Epidermal melanocyte (primary cell): ENCODE results near the gene FHIT.

ENCODE experiments used
- DNase-seq: peaks from one replicate; pipeline ENCODE4 v3.0.0; 2011; ENCODE audit warnings: low spot score; ENCODE audit not compliant: insufficient read length

Gene FHIT

DNA sequence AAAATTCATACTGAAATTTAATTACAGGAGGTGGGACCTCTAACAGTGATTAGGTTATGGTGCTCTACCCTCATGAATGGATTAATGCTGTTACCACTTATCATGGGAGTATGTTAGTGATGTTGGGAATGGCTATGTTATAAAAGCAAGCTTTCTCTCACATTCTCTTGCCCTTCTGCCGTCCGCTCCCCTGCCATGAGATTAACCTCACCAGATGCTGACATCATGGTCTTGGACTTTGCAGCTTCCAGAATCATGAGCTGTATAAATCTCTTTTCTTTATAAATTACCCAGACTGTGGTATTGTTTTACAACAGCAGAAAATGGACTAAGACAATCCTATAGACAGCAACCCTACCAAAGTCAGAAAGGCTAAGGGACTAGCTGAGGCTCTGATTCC is 884.8 kb downstream of the FHIT start:
- DNase-seq, result no peak

DNA sequence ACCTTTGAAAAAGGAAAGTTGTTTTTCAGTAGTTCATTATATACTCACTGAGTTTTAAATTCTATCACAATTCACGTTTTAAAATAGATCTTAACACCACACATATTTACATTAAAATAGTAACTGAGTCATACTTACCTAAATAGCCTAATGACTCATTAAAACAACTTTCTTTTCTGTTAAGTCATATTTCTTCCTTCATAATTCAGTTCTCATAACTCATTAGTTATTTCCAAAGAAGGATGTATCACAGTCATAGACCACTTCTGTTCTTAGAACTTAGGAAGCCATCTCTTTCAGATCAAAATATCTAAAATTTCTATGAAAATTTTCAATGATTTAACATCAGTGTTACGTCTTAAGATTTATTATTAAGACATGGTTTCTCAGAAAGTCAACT is 885.9 kb downstream of the FHIT start:
- no peak for DNase-seq

DNA sequence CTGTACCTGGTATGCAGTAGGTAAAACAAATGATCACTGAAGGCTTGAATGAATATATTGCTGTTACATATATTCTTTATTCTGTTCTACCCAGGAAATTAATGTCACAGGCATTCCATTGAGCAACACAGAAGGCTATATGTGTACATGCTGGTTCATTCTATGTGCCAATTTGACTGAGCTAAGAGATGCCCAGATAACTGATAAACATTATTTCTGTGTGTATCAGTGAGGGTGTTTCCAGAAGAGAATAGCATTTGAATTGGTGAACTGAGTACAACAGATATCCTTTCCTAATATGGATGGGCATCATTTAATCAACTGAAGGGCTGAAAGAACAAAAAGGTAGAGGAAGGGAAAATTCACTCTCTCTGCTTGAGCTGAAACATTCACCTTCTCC is 886.8 kb downstream of the FHIT start:
- no peak for DNase-seq

DNA sequence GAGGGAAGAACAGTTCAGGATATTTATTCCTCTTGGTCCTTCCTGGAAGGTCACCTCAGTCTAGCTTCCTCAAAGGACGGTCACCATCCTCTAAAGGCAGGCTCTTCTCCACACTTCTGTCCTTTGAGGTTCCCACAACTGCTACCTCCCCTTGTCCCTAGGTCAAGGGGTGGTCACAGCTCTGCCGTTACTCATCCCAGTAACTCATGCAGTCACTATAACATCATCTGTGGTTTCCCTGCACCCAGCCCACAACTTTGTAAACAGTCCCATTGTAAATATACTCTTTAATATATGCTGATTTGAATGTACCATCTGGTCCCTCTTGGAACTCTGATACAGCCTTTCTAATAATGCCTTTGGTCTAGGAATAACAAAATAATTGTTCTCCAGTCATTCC is 887.4 kb downstream of the FHIT start:
- no peak for DNase-seq

DNA sequence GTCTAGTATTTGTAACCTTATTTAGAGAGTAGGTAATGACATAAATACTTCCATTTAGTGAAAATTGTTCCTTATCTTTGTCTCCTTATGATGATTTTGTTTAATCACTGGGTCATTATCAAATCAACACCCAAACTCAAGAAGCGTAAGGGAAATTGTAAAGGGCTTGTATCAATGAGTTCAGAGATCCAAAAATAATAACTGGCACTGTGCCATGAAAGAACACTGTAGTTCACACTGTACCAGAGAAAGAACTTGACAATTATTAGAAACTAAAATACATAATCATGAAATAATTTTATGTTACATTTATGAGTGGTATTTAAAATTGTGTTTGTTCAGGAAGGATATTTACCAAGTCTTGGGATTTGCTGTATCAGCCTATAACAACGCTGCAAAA is 895.4 kb downstream of the FHIT start:
- DNase-seq, result no peak

DNA sequence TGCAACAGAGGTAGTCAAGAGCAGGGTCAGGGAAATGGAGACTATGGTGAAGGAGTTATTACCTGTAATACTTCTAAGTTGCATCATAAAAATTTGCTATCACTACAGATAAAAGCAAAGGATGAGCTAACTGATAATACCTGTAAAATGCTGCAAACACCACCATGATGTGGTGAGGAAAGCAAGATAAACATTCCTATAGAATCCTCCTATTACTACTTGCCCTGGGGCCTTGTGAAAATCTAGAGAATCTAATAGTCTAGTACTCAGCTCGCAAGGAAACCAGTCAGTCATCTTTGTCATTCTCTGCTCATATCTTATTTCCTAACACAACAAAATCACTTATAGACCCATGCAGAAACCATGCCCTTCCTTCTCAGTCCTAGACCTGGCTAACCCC is 899.8 kb downstream of the FHIT start:
- no peak for DNase-seq

DNA sequence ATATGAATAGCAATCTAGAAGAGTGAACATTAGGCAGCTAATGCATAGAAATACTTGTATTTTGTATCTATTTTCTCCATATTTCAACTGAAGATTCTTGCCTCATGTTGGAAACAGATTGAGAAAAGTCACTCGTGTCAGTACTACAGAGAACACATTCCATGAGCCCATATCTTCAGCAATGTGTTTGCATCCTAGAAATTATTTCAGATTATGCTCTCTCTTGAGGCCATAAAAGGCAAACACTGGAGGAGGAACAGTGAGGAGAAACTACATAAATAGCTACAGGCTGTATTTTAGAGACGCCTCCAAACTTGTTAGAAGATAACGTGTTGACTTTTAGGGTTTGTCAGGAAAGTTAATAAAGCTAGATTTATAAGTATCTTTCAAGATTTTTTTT is 906.9 kb downstream of the FHIT start:
- DNase-seq, result no peak

DNA sequence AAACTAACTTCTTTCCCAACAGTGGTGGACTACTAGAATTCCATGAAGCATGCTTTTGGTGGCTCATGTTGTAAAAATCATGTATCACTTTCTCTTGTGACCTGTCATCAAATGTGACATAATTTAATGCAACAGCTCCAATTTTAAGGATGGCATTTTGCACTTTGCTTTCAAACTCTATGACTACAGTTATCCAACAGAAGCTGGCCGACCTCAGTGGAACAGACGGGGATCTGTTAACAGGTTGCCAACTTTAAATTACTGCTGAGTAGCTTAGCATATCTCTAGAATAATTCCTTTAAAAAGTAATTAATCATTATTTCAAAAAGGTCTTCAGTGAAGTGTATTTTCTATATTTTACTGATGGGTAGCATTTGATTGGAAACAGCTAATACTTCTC is 907.4 kb downstream of the FHIT start:
- no peak for DNase-seq

DNA sequence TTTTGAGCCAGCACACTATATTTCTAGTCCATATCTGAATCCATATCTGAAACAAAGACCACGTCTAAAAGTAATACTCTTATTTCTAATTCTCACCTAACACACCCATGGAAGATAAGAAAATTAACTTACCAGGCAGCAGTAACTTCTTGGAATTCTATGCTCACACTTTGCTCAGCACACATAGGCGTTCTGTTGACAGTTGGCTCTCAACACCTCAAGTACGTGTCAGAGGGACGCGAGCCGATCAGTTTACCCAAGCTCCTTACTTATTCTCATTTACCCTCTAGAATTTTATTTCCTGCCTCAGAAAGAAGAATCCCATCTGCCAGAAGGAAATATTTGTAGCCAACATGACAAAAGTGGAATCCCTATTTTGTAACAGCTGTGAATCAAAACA is 911.9 kb downstream of the FHIT start:
- DNase-seq, result no peak

DNA sequence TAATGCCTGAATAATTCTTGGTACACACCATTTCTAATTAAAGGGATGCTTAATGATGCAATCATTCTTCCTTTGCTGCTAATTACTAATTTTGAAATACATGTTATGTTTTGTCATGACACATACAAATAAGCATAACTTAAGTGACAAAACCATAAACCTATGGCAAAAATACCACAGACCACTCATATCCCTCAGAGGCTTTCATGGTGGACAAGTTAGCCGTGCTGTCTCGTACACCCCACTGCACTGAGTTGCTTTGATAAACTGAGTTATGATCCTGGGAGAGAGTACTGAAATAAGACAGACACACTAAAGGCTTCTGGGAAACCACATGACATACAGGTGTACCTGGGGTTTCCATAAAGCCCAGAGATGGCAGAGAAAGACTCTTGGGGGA is 913.8 kb downstream of the FHIT start:
- DNase-seq, result no peak

DNA sequence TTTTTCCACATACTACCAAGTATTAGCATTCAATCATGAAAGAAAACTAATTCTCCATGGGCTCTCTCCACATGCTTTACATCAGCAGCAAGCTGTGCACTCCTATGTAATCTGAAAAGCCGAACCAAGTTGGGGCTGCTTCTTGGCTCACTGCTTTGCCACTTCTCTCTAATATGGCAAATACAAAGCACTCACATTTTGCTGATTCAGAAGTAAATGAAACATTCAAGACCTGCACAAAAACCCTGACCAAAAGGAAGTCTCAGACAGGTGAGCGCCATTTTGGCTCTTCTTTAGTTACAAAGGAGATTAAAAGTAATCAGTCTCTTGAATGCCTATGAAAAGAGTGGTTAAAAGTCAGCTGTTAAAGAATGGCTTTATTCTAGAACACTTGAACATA is 915.2 kb downstream of the FHIT start:
- DNase-seq, result no peak

DNA sequence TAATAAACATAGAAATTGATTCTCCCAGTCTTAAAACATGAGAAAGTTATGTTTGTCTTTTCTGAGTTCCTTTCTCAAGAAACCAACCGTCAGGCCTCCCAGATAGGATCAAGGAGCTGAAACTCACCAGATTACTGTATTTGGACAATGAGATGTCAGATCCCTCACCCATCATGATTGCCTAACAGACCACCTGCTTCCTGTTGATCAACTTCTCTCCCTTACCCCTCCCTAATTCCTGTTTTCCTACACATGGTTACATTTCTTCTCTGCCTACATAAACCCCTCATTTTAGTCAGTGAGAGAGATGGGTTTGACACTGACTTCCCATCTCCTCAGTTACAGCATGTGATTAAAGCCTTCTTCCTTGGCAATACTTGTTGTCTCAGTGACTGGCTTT is 917.5 kb downstream of the FHIT start:
- no peak for DNase-seq

DNA sequence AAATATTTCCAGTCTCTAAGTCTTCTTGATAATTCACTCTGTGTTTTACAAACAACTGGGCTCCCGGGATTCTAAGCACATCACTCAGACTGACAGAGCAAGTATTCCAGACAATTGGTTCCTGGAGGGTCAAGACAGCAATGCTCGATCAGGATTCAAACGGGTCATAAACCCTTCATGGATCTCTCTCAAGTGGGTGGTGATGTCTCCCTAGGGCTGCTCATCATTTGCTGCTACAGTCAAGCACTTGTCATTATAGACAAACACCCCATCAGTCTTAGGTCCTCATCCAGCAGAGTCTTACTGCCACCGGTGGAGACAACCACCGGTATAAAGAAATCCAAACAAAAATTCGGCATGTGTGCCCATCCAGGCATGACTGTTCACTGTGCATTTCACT is 921.1 kb downstream of the FHIT start:
- DNase-seq, result no peak

DNA sequence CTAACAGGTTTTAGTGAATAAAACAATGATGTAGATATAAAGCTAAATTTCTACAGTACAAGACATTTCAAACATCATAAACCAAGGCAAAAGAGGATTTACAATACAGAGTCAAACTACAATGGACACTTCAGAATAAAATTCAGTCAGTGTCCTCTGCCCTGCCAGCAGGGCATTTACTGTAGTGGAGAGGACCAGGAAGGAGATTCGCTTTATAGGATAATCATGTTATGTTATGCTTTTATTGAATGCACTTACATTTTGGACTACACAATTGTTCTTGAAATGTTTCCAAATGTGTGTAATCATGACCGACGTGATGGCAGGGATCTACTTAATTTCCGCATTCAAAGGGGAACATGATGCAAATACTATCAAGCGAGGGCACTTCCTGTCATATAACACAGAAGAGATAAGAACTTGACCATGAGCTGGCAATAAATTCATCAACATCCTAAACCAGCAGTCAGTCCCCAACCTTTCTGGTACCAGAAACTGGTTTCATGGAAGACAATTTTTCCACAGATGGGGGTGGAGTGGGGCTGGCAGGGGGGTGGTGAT is 925.6 kb downstream of the FHIT start:
- no peak for DNase-seq

DNA sequence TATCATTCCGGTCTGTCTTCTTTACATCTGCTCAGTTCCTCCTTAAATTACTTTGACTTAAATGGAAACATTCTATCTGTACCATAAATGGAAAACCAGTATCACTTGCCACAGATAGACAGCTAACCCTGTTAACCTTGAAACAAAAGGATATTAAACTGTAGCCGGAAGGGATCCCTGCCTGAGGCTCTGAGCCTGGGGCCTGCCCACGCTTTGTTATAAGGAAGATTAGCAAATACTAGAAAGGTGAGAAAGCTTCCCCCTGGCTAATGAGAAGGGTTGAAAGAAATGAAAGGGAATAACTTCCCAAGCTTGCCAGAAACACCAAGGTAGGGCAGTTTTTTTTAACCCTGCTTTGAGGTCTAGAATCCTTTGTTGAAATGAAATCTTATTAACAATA is 927.6 kb downstream of the FHIT start:
- DNase-seq, result no peak

DNA sequence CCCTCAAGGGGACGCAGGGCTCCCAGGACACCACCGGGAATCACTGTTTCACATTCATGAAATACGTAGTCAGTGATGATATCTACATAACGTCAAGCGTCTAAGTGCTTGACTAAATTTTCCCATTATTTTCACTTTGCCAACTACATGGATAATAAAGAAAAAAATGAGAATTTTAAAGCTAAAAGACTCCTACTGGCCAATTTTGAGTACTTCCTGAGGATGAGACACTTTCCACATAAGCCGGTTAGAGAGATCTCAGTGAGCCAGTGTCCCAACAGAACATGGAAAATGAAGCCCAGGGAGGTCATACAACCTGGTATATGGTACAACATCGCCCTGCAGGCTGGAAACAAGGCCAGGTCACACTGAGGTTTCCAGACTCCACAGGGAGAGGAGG is 928.1 kb downstream of the FHIT start:
- no peak for DNase-seq

DNA sequence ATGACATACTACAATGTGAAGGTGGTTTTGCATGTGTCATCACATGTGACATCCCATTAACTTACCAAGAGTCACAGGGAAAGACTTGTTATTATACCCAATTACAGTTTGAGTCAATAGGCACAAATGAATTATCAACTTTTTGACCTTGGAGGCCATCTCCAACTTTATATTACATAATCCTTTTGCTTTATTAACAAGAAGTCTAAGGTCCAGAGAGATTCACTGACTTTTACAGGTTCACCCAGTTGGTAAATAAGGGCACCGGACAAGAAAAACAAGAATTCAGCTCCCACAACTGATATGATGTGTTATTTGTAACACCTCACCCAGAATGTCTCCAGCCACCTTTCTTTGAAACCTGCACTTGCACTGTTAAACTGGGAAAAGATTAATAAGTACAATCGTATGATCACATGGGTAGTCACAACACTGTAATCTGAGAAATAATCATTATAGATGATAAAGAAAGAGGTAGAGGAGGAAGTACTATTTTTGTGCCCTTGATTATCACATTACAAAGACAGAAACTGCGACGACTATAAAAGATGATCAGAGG is 928.9 kb downstream of the FHIT start:
- DNase-seq, result no peak

DNA sequence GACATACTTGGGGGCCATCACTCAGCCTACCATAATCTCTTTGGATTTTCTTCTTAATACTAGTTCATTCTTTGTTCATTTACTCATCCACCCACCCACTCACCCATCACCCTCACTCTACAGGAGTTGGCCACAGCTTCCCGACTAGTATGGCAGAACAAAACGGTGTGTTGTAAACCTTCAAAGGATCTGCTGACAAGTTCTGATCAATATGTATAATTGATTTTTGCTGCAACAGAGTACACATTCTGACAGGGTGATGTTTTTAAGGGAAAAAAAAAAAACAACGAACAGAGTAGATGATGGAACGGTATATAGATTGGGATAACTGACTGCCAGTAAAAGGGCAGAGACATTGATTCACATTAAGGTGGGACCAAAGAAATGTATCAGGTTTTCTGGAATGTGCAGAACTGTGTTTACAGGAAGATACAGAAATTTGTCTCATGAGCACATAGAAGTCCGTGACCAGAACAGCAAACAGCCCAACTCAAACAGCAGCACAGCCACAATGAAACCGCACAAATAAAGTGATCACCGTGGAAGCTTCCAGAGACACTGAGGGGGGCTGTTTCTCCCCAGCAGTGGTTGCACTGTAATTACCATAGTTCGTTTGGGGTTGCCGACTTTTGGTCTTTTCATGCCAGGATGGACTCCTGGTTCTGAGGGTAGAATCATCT is 931.9 kb downstream of the FHIT start:
- DNase-seq, result no peak

DNA sequence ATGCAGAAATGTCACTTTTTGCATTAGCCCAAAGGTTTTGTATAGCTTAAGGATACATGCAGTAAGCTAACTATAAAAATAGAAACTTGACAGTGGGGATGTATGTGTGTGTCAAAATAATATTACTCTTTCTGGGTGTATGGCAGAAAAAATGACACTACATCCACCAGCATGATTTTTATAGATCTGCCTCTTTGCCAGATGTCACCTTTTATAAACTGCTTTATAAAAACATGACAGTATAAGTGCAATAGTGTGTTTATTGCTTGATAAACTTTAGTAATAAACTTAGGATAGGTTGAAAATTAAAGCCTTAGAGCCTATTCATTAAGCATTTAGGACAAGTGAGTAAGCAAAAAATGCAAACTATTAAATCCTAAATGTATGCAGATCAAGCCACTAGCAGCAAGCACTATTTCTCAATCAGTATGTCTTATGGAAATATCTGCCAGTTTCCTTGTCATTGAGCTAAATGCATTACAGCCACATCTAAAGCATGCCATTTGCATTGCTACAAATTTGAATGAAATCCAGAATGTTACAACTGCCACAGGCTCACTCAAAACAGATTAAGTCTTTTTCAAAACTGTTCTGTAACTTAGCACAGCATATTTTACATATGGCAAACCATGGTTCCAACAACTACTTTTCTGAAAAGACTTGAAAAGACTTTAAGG is 935.0 kb downstream of the FHIT start:
- no peak for DNase-seq

DNA sequence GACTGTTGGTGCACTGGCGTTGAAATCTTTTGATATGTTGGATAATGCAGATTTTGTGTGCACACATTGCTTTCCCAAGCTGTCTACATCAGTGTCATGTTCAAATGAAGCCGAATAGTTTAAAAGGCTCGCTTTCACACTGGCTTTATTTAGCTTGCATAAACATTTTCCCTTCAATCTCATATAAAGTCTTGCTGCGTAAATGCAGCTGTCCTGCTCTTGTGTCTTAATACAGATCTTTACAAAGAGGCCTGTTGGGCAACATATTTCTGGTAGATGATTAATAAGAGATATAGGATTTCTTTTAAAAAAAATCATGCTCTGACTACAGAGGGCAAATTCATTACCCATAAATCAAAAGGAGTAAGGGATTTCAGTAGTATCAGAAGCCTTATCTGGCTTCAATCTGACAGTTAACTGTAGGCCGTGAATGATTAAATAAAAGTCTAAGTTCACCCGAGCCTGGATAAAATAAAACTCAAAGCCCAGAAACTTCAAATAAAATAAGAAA is 937.2 kb downstream of the FHIT start:
- no peak for DNase-seq

DNA sequence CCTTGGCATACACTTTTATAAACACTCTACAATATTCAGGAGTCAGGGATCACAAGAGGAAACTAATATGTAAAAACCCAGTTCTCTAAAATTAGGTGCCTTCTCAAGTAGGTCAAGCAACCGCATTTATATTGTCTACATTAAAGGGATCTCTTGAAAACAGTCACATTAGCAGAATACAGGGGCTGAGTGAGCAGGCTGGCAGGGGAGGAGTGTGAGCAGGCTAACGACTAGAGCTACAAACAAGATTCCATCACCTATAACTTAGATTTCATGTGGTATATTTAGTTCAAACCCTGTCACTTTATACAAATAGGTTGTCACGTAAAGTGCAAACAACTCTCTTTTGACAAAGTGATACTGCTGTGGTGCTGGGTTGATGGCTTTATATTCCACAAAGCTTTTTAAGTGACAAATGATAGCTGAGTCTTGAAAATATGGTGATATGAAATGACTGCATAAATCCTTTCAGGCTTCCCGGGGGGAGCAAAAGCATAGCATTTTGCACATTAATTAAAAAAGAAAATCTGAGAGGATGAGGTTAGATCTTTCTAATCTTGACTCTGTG is 937.9 kb downstream of the FHIT start:
- DNase-seq, result no peak

DNA sequence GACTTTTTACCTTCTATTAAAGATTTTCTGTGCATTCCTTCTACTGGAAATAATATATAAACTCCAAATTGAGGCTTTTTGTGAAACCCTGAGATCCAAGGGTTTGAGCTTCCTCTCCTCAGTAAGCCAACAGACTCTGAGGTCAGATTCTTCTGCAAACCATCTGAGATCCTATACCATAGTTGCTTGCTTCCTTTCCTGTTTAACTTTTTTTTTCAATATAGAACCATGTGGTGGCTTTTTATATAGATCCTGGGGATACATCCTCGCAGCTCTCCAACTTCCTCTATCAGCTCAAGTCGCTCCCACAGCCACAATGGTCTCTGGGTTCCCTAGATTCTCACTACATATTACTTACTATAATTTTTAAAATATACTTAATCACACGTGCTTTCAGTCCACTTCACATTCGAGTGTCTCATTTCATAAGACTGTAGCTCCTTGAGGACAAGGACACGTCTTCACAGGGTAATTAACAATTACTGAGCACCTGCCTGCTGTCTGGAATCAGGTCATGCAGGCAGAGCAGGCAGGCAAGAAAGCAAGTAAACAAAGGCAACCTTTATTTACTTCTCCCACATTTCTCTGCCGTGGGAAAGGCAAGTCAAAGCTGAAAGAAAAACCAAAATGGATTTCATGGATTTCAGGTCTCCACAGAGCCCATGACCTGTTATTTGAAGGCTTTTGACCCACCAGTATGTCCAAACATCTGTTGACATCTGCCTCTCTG is 941.5 kb downstream of the FHIT start:
- DNase-seq, result no peak
